WTC11 (cell line): ENCODE results near the gene ABHD17C. TPM values are rescaled to one million over a fixed set of nuclear protein-coding genes. Genes with fewer than 3 reads are reported as not detected.

Experiments used
- ATAC-seq: fragments of 200-7000 bp; cut with Tn5 transposase; 2 replicates; pipeline ENCODE4 v1.10.0; 2021; ENCODE audit warnings: mild to moderate bottlenecking, moderate library complexity
- CTCF ChIA-PET: fragments of 300-600 bp; sonication (Branson Sonifier 250); formaldehyde crosslinking; loops from one replicate; lab custom pipeline; 2021; ENCODE audit warnings: antibody characterized with exemption; lab: Charles Lee
- POLR2A ChIA-PET: fragments of 350-600 bp; sonication (Branson Sonifier 250); formaldehyde crosslinking; loops from one replicate; lab custom pipeline; 2021; ENCODE audit warnings: antibody characterized with exemption; lab: Charles Lee
- DNase-seq: peaks from one replicate; pipeline ENCODE4 v3.0.0; 2021; ENCODE audit warnings: low spot score
- H3K27ac Mint-ChIP-seq: 2 replicates; pipeline ENCODE4 v1.8.0; 2021; ENCODE audit warnings: mixed read lengths
- H3K27me3 Mint-ChIP-seq: 2 replicates; pipeline ENCODE4 v1.8.0; 2021; ENCODE audit warnings: low read depth, mild to moderate bottlenecking, moderate library complexity, mixed read lengths
- H3K36me3 Mint-ChIP-seq: 2 replicates; pipeline ENCODE4 v1.8.0; 2021; ENCODE audit warnings: mixed read lengths
- H3K4me1 Mint-ChIP-seq: 2 replicates; pipeline ENCODE4 v1.8.0; 2022; ENCODE audit warnings: mixed read lengths
- H3K4me3 Mint-ChIP-seq: 2 replicates; pipeline ENCODE4 v1.8.0; 2021; ENCODE audit warnings: mild to moderate bottlenecking, moderate library complexity, mixed read lengths
- H3K9me3 Mint-ChIP-seq: 2 replicates; pipeline ENCODE4 v1.8.0; 2021; ENCODE audit warnings: mixed read lengths
- CBFB ChIP-seq: sonication (generic); formaldehyde crosslinking; IDR thresholded peaks from 2 replicates; pipeline ENCODE4 v1.8.1; 2022; ENCODE audit warnings: mild to moderate bottlenecking, low read depth, missing genetic modification reagents
- EMX1 ChIP-seq: fragments of 250-450 bp; sonication (Bioruptor Pico); IDR thresholded peaks from 2 replicates; pipeline ENCODE4 v1.8.0; 2021; ENCODE audit warnings: mild to moderate bottlenecking
- ESRRA ChIP-seq: sonication (generic); formaldehyde crosslinking; IDR thresholded peaks from 2 replicates; pipeline ENCODE4 v1.8.1; 2022; ENCODE audit warnings: mild to moderate bottlenecking, missing genetic modification reagents, borderline replicate concordance
- FOXJ3 ChIP-seq: sonication (generic); formaldehyde crosslinking; IDR thresholded peaks from 2 replicates; pipeline ENCODE4 v1.9.0; 2021; ENCODE audit warnings: missing genetic modification reagents, mild to moderate bottlenecking, borderline replicate concordance
- FOXP4 ChIP-seq: sonication (generic); formaldehyde crosslinking; IDR thresholded peaks from 2 replicates; pipeline ENCODE4 v1.8.0; 2022; ENCODE audit warnings: mild to moderate bottlenecking, missing genetic modification reagents
- GRHL2 ChIP-seq: fragments of 250-450 bp; sonication (Bioruptor Pico); IDR thresholded peaks from 2 replicates; pipeline ENCODE4 v1.8.0; 2022; ENCODE audit warnings: mild to moderate bottlenecking, moderate library complexity; ENCODE audit not compliant: insufficient replicate concordance, severe bottlenecking
- MYBL2 ChIP-seq: sonication (generic); formaldehyde crosslinking; IDR thresholded peaks from 2 replicates; pipeline ENCODE4 v1.8.1; 2023; ENCODE audit warnings: mild to moderate bottlenecking, moderate library complexity, missing genetic modification reagents
- NFYB ChIP-seq: sonication (generic); formaldehyde crosslinking; conservative IDR thresholded peaks from 2 replicates; pipeline ENCODE4 v1.8.0; 2022; ENCODE audit warnings: low read depth, missing genetic modification reagents
- NR2C2 ChIP-seq: sonication (generic); formaldehyde crosslinking; IDR thresholded peaks from 2 replicates; pipeline ENCODE4 v1.8.0; 2022; ENCODE audit warnings: mild to moderate bottlenecking, missing genetic modification reagents
- NR3C1 ChIP-seq: sonication (generic); formaldehyde crosslinking; conservative IDR thresholded peaks from 2 replicates; pipeline ENCODE4 v1.8.1; 2023; ENCODE audit warnings: low read depth, mild to moderate bottlenecking, missing genetic modification reagents
- PREB ChIP-seq: sonication (generic); formaldehyde crosslinking; IDR thresholded peaks from 2 replicates; pipeline ENCODE4 v1.8.1; 2022; ENCODE audit warnings: mild to moderate bottlenecking, missing genetic modification reagents, moderate library complexity, borderline replicate concordance
- RORB ChIP-seq: fragments of 250-450 bp; sonication (Bioruptor Pico); IDR thresholded peaks from 2 replicates; pipeline ENCODE4 v1.9.0; 2021; ENCODE audit warnings: mild to moderate bottlenecking
- SP1 ChIP-seq: sonication (generic); formaldehyde crosslinking; conservative IDR thresholded peaks from 2 replicates; pipeline ENCODE4 v1.8.1; 2022; ENCODE audit warnings: missing genetic modification reagents
- TEAD4 ChIP-seq: sonication (generic); formaldehyde crosslinking; IDR thresholded peaks from 2 replicates; pipeline ENCODE4 v1.8.0; 2022; ENCODE audit warnings: mild to moderate bottlenecking, missing genetic modification reagents
- TP53 ChIP-seq: sonication (generic); formaldehyde crosslinking; IDR thresholded peaks from 2 replicates; pipeline ENCODE4 v1.8.1; 2023; ENCODE audit warnings: mild to moderate bottlenecking, missing genetic modification reagents
- ZNF219 ChIP-seq: sonication (generic); formaldehyde crosslinking; IDR thresholded peaks from 2 replicates; pipeline ENCODE4 v1.8.0; 2023; ENCODE audit warnings: missing genetic modification reagents, mild to moderate bottlenecking, borderline replicate concordance
- ZNF396 ChIP-seq: fragments of 250-450 bp; sonication (Bioruptor Pico); IDR thresholded peaks from 2 replicates; pipeline ENCODE4 v1.8.0; 2021; ENCODE audit warnings: mild to moderate bottlenecking, moderate library complexity, borderline replicate concordance
- ZNF671 ChIP-seq: fragments of 250-450 bp; sonication (Bioruptor Pico); IDR thresholded peaks from 2 replicates; pipeline ENCODE4 v1.8.0; 2021; ENCODE audit warnings: mild to moderate bottlenecking
- total RNA-seq: library from RNA; stranded (reverse); gene quantifications from 3 replicates; pipeline ENCODE4 v1.2.3, GENCODE V29; 2021
- TF ChIP-seq, protein P1 (sequence below): sonication (generic); formaldehyde crosslinking; IDR thresholded peaks from 2 replicates; pipeline ENCODE4 v1.8.1; 2022; ENCODE audit warnings: low read depth, mild to moderate bottlenecking, moderate library complexity, missing genetic modification reagents, borderline replicate concordance
- TF ChIP-seq, protein P2 (sequence below): sonication (generic); formaldehyde crosslinking; IDR thresholded peaks from 2 replicates; pipeline ENCODE4 v1.8.1; 2023; ENCODE audit warnings: mild to moderate bottlenecking, missing genetic modification reagents, borderline replicate concordance
- TF ChIP-seq, protein P3 (sequence below): sonication (generic); formaldehyde crosslinking; IDR thresholded peaks from 2 replicates; pipeline ENCODE4 v1.8.0; 2022; ENCODE audit warnings: mild to moderate bottlenecking, missing genetic modification reagents
- TF ChIP-seq, protein P4 (sequence below): sonication (generic); formaldehyde crosslinking; IDR thresholded peaks from 2 replicates; pipeline ENCODE4 v1.8.0; 2022; ENCODE audit warnings: mild to moderate bottlenecking, missing genetic modification reagents

The ABHD17C gene
- total RNA-seq, 1 experiment from 2014 or later: 29.0 TPM

DNA sequence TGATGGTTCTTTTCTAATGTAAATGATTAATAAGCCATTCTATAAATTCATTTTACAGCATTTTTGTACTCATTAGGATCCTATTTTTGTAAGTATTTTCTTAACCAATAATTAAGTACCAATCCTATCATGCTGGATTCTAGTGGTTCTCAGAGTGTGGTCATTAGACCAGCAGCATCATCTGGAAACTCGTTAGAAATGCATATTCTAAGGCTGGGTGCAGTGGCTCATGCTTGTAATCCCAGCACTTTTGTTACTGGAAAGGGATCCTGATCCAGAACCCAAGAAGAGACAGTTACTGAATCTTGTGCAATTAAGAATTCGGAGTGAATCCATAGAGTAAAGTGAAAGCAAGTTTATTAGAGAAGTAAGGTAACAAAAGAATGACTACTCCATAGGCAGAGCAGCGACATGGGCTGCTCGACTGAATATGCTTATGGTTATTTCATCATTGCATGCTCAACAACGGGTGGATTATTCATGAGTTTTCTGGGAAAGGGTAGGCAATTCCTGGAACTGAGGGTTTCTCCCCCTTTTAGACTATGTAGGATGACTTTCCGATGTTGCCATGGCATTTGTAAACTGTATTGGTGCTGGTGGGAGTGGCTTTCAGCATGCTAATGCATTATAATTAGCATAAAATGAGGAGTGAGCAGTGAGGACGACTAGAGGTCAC lies 74.2 kb downstream of the ABHD17C start (continued):
- TF ChIP-seq, protein P1, sequence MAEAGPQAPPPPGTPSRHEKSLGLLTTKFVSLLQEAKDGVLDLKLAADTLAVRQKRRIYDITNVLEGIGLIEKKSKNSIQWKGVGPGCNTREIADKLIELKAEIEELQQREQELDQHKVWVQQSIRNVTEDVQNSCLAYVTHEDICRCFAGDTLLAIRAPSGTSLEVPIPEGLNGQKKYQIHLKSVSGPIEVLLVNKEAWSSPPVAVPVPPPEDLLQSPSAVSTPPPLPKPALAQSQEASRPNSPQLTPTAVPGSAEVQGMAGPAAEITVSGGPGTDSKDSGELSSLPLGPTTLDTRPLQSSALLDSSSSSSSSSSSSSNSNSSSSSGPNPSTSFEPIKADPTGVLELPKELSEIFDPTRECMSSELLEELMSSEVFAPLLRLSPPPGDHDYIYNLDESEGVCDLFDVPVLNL: no peak
- no peak for TF ChIP-seq MYBL2 (CRISPR knock-in tag)

DNA sequence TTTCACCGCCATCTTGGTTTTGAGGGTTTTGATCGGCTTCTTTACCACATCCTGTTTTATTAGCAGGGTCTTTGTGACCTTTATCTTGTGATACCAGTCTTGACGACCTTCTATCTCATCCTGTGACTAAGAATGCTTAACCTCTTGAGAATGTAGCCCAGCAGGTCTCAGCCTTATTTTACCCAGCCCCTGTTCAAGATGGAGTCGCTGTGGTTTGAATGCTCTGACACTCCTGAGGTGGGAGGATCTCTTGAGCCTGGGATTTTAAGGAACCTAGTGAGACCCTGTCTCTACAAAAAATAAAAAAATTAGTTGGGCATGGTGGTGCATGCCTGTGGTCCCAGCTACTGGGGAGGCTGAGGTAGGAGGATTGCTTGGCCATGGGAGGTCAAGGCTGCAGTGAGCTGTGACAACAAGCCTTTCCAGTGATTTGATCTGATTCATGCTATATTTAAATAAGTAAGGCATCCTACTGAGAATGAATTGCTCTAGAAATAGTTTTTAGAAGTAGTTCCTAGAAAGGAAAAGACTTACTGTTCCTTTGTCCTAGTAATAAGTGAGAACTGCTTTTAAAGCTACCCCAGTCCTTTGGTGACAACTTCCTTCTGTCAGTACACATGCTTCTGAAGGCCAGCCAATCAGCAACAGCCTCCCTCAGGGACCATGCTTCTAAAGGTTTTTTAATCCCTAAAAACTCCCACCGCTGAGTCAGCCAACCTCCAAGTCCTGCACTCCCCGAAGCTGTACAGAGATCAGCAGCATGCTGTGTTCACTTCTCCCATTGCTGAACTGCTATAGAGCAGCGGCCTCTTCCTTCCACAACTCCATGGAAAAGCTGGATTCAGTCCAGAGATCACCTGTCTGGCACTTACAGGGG lies 75.0 kb downstream of the ABHD17C start:
- no peak overlapping the region for H3K27ac Mint-ChIP-seq
- peaks cover 5% of the 10 kb centered on the region for H3K4me1 Mint-ChIP-seq
- POLR2A ChIA-PET: no interaction called here
- no peaks in the 10 kb centered on the region for H3K36me3 Mint-ChIP-seq
- CTCF ChIA-PET: no interaction called here
- DNase-seq (no peak), ATAC-seq (no peak)
- H3K4me3 Mint-ChIP-seq: no peak overlapping the region
- H3K9me3 Mint-ChIP-seq: peaks cover 6% of the 10 kb centered on the region
- TF ChIP-seq ZNF219 (CRISPR knock-in tag) (no peak), NR2C2 (no peak), TP53 (CRISPR knock-in tag) (no peak), ZNF396 (CRISPR knock-in tag) (no peak), CBFB (CRISPR knock-in tag) (no peak), PREB (no peak), ESRRA (CRISPR knock-in tag) (no peak), RORB (CRISPR knock-in tag) (no peak), NR3C1 (CRISPR knock-in tag) (no peak), EMX1 (CRISPR knock-in tag) (no peak), NFYB (CRISPR knock-in tag) (no peak), ZNF671 (CRISPR knock-in tag) (no peak), FOXP4 (no peak), GRHL2 (CRISPR knock-in tag) (no peak), SP1 (no peak), FOXJ3 (no peak), TEAD4 (CRISPR knock-in tag) (no peak)
- TF ChIP-seq, protein P2, sequence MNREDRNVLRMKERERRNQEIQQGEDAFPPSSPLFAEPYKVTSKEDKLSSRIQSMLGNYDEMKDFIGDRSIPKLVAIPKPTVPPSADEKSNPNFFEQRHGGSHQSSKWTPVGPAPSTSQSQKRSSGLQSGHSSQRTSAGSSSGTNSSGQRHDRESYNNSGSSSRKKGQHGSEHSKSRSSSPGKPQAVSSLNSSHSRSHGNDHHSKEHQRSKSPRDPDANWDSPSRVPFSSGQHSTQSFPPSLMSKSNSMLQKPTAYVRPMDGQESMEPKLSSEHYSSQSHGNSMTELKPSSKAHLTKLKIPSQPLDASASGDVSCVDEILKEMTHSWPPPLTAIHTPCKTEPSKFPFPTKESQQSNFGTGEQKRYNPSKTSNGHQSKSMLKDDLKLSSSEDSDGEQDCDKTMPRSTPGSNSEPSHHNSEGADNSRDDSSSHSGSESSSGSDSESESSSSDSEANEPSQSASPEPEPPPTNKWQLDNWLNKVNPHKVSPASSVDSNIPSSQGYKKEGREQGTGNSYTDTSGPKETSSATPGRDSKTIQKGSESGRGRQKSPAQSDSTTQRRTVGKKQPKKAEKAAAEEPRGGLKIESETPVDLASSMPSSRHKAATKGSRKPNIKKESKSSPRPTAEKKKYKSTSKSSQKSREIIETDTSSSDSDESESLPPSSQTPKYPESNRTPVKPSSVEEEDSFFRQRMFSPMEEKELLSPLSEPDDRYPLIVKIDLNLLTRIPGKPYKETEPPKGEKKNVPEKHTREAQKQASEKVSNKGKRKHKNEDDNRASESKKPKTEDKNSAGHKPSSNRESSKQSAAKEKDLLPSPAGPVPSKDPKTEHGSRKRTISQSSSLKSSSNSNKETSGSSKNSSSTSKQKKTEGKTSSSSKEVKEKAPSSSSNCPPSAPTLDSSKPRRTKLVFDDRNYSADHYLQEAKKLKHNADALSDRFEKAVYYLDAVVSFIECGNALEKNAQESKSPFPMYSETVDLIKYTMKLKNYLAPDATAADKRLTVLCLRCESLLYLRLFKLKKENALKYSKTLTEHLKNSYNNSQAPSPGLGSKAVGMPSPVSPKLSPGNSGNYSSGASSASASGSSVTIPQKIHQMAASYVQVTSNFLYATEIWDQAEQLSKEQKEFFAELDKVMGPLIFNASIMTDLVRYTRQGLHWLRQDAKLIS (CRISPR knock-in tag): no peak
- TF ChIP-seq, protein P3, sequence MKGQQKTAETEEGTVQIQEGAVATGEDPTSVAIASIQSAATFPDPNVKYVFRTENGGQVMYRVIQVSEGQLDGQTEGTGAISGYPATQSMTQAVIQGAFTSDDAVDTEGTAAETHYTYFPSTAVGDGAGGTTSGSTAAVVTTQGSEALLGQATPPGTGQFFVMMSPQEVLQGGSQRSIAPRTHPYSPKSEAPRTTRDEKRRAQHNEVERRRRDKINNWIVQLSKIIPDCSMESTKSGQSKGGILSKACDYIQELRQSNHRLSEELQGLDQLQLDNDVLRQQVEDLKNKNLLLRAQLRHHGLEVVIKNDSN (CRISPR knock-in tag): no peak
- TF ChIP-seq, protein P4, sequence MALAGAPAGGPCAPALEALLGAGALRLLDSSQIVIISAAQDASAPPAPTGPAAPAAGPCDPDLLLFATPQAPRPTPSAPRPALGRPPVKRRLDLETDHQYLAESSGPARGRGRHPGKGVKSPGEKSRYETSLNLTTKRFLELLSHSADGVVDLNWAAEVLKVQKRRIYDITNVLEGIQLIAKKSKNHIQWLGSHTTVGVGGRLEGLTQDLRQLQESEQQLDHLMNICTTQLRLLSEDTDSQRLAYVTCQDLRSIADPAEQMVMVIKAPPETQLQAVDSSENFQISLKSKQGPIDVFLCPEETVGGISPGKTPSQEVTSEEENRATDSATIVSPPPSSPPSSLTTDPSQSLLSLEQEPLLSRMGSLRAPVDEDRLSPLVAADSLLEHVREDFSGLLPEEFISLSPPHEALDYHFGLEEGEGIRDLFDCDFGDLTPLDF: no peak
- no peaks in the 10 kb centered on the region for H3K27me3 Mint-ChIP-seq
